Measurements from ENCODE around the gene KIF21B.

DNA sequence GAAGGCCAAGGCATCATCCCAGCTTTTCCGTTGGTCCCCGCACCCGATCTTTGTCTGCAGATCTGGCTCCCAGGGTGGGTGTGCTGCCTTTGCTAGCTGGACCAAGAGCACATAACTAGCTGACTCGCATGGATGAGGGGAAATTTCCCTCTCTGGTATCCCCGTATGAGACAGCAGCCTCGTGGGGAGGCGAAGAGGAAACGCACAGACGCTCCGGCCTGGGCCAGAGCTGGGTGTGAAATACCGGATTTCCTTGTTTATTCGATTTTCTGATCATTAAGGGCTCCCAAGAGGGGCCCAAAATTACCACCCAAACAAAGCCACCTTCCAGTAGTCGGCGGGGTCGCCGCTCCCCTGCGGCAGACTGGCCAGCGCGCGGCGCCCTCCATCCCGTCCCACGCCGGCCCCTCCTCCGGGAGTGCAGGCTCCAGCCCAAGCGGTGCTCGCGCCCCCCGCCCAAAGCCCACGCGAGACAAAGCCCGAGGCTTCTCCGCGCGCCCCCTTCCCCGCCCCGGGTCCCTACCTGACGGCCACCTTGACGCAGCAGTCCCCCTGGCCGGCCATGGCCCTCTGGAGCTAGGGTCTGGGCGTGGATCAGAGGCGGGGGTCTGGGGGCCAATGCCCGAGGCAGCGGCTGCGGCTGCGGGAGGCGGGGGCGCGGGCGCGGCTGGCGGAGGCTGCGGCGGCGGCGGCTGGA lies 546 bp downstream of the KIF21B start:
- TF ChIP-seq CTCF (IDR thresholded peaks at IDR 0.05; ENCODE audit: control extremely low read depth in 1 of 3, insufficient read depth in 1 of 3, low read depth in 1 of 3, low read length in 3 of 3) (no peak), POLR2A (IDR thresholded peaks at IDR 0.05; ENCODE audit: control extremely low read depth in 1 of 2, low read depth in 2 of 2, low read length in 2 of 2) (no peak), EP300 (IDR thresholded peaks at IDR 0.05; ENCODE audit: borderline replicate concordance in 1 of 2, low read depth in 2 of 2, low read length in 2 of 2) (no peak), TCF12 (IDR thresholded peaks at IDR 0.05; ENCODE audit: low read depth, low read length) (no peak), EZH2 (IDR thresholded peaks at IDR 0.05; ENCODE audit: low read depth, low read length, severe bottlenecking) (no peak), USF2 (IDR thresholded peaks at IDR 0.05; ENCODE audit: low read length) (no peak), SIN3A (conservative IDR thresholded peaks at IDR 0.05 in 1 of 2, IDR thresholded peaks at IDR 0.05 in 1 of 2; ENCODE audit: low read depth in 1 of 2, low read length in 2 of 2) (no peak; a peak in 1 of 4 replicates), POLR2AphosphoS5 (IDR thresholded peaks at IDR 0.05; ENCODE audit: low read depth, low read length) (no peak), TBP (IDR thresholded peaks at IDR 0.05; ENCODE audit: low read depth, low read length) (no peak), CREB1 (IDR thresholded peaks at IDR 0.05) (no peak)
